ENCODE results near the gene ZRANB2.

- no peak for TF ChIP-seq YY1 (IDR thresholded peaks at IDR 0.05; ENCODE audit: insufficient read depth, insufficient read length)
- TF ChIP-seq SUZ12 (IDR thresholded peaks at IDR 0.05; ENCODE audit: extremely low read depth, insufficient read depth, insufficient read length), result no peak
These were observed 39.0 kb downstream of the ZRANB2 start for GRCh38 chr1:71041806-71042205.

Data from NT2/D1 (cell line).